IPS DF 4.7 (cell line): ENCODE measurements around the gene PNPLA8.

ENCODE experiments used
- DNase-seq: peaks from one replicate; pipeline ENCODE4 v3.0.0-alpha.2; 2013; ENCODE audit warnings: low spot score; ENCODE audit errors: extremely low read depth

PNPLA8 gene

GRCh38 chr7:108448584-108449505 lies 77.1 kb downstream of the PNPLA8 start:
- no peak for DNase-seq

GRCh38 chr7:108442039-108442568 lies 83.8 kb downstream of the PNPLA8 start:
- DNase-seq: no peak

GRCh38 chr7:108441392-108441955 lies 84.5 kb downstream of the PNPLA8 start:
- no peak for DNase-seq

GRCh38 chr7:108440613-108441012 lies 85.3 kb downstream of the PNPLA8 start:
- no peak for DNase-seq

- no peak for DNase-seq
Measured at GRCh38 chr7:108436906-108437305, 89.0 kb downstream of the PNPLA8 start.

GRCh38 chr7:108434010-108434409 lies 91.9 kb downstream of the PNPLA8 start:
- no peak for DNase-seq

GRCh38 chr7:108431099-108431498 lies 94.8 kb downstream of the PNPLA8 start:
- no peak for DNase-seq

- DNase-seq: no peak
Measured at GRCh38 chr7:108430664-108431063, 95.3 kb downstream of the PNPLA8 start.

- DNase-seq: no peak
Measured at GRCh38 chr7:108427766-108428165, 98.2 kb downstream of the PNPLA8 start.

- no peak for DNase-seq
Measured at GRCh38 chr7:108425714-108426275, 100.1 kb downstream of the PNPLA8 start.

- no peak for DNase-seq
Measured at GRCh38 chr7:108424013-108424412, 101.9 kb downstream of the PNPLA8 start.

GRCh38 chr7:108423089-108423989 lies 102.6 kb downstream of the PNPLA8 start:
- DNase-seq: no peak

GRCh38 chr7:108421720-108422331 lies 104.1 kb downstream of the PNPLA8 start:
- no peak for DNase-seq
